NCI-H446 treated with DMSO at 0.1 percent for 48 hours (cell line): ENCODE data around the gene ZNF764.
"Not testable (repeated sequence)": the region's sequence is repeated elsewhere in the genome, so short reads cannot be mapped to it uniquely, and the experiment has no call there.

Experiments
- DNase-seq: peaks from one replicate; lab custom pipeline; 2025; lab: John Stamatoyannopoulos, UW

ZNF764 gene

GRCh38 chr16:30527635-30528178 lies 30.5 kb downstream of the ZNF764 start:
- no peak for DNase-seq

GRCh38 chr16:30526823-30527634 lies 31.1 kb downstream of the ZNF764 start:
- DNase-seq, result peak; percentile 96

- DNase-seq, result no peak
Observed at GRCh38 chr16:30526137-30526822, 31.9 kb downstream of the ZNF764 start, which contains the start of gene ZNF768. ZNF768 (minus strand) TSS chr16:30526566; CDS start chr16:30526413, 153 bp downstream.

GRCh38 chr16:30525844-30526136 lies 32.4 kb downstream of the ZNF764 start:
- no peak for DNase-seq

DNA sequence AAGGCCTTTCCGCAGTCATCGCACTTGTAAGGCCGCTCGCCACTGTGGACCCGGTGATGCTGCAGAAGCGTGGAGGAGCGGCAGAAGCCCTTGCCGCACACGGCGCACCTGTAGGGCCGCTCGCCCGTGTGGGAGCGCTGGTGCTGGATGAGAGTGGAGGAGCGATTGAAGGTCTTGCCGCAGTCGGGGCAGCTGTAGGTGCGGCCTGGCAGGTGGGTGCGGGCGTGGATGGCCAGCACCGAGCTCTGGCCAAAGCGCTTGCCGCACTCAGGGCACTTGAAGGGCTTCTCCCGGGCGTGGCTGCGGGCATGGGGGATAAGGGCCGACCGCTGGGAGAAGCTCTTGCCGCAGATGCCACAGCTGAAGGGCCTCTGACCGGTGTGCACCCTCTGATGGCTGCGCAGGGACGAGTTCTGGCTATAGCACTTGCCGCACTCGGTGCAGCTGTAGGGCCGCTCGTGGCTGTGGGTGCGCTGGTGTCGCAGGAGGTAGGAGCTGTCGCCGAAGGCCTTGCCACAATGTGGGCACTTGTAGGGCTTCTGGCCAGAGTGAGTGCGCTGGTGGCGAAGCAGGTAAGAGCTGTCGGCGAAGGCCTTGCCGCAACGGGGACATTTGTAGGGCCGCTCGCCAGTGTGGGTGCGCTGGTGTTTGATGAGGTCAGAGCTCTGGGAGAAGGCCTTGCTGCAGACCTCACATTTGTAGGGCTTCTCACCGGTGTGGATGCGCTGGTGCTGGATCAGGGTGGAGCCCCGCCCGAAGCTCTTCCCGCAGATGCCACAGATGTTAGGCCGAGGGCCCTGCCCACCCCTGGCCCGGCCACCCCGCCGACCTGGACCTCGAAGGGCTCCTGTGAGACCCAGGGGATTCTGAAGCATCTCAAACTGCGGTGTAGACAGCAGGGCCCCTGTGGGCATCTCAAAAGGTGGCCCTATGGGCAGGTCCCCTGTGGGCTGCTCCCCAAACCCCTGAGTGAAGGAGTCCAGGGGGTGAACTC lies 33.3 kb downstream of the ZNF764 start:
- DNase-seq, result no peak

GRCh38 chr16:30523768-30524574 lies 34.2 kb downstream of the ZNF764 start:
- no peak for DNase-seq

GRCh38 chr16:30522702-30523463 lies 35.3 kb downstream of the ZNF764 start:
- not testable (repeated sequence) for DNase-seq

- no peak for DNase-seq
Observed at GRCh38 chr16:30521873-30522641, 36.1 kb downstream of the ZNF764 start.

- DNase-seq, result no peak
Observed at GRCh38 chr16:30521476-30521872, 36.7 kb downstream of the ZNF764 start.

DNA sequence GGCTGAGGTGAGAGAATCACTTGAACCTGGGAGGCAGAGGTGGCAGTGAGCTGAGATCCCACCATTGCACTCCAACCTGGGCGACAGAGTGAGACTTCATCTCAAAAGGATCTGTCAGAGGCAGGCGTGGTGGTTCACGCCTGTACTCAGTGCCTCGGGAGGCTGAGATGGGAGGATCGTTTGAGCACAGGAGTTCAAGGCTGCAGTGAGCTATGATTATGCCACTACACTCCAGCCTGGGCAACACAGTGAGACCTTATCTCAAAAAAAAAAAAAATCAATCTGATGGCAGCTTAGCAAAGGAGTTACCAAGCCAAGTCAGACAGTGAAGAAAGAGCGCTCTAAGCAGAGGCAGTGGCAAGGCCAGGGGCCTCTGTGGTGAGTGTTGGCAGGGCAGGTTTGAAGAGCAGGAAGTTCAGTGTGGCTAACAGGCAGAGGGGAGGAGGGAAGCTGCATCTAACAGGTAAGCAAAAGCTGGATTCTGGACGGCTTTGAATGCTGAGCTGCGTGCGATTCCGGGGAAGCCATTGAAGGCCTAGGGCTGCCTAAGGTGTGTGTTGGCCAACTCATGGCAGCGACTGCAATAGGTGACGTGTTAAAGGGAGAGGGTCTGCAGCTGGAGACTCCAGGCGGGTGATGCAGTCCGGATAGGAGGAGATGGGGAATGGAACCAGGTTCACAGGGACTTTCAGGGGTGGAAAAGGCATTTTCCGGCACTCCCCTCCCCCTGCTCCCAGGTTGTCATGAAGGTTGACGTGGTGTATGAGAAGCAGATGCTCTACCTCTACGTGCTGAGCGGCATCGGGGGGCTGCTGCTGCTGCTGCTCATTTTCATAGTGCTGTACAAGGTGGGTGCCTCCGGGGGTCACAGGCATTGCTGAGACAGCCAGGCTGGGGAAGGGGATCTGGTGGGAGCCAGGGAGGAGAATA lies 38.8 kb downstream of the ZNF764 start:
- DNase-seq, result no peak

DNA sequence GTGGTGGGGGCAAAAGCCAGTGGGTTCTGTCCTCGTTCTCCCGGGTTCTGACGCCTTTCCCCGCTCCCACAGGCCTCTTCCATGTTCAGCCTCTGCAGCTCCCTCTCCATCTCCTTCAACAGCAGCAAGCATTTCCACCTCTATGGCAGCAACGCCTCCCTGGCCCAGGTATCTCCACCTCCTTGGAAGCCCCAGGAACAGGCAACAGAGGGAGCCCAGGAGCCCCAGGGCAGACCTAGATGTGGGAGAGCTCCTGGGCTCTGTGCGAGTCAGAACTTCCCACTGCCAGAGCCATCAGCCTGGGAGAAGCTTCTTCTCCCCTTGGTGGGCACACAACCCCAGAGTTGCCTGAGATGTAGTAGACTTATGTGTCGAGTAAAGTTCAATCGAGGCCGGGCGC lies 39.6 kb downstream of the ZNF764 start:
- DNase-seq, result no peak

DNA sequence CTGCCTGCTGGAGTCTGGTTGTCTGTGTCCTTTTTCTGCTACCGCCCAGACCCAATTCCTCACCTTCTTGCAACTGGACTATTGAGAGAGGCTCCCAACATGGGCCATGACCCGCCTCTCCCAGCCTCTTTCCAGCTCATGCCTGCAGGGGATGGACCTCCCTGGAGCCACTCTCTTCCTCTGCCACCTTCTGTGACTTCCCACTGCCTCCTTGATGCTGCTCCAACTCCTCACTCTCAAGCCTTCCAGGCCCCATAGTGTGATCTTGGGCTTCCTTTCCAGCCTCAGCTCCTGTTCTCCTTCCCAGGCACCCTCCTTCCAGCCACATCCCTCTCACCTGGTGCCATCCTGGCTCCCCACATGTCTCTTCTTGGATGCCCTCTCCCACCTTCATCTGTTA lies 42.9 kb downstream of the ZNF764 start:
- DNase-seq, result no peak

DNA sequence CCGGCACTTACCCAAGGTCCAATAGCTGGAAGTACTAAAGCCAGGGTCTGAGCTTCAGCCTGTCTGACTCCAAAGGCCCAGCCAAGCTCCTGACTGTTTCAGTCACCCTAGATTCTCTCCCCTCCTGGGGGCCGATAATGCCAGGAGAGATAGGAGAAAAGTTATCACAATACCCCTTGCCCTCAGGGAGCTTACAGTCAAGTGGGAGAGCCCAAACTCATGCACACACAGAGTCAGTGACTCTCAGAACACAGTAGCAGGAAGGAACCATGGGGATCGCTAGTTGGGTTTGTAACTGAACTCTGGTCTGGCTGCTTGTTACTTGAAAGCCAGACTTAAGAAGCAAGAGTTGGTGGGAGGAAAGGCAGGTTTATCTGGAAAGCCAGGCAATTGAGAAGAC lies 46.7 kb downstream of the ZNF764 start:
- no peak for DNase-seq

DNA sequence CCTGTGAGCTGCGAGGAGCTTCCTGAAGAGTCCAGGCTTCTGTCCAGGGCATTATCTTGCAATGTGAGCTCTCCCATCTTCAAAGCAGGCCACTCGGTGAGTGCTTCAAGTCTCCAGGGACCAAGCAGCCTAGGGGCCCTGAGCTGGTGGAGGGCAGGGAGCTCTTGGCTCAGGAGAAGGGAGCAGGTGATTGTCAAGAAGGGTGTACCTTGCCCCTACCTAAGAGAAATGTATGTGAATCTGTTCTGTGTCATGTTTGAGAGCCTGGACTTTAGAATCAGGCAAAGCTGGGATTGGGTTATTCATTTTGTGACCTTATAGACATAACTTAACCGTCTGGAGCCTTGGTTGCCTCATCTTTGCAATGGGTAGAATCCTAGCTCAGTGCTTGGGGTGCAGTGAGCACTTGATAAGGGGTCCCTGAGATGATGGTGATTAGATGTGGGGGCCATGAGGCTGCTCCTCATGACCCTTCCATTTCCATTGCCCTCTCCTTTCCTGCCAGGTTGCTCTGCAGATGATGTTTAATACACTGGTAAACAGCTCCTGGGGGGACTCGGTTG lies 47.7 kb downstream of the ZNF764 start:
- no peak for DNase-seq

- no peak for DNase-seq
Observed at GRCh38 chr16:30509081-30509765, 49.0 kb downstream of the ZNF764 start.
